ENCODE data around the gene GPR146.

DNA sequence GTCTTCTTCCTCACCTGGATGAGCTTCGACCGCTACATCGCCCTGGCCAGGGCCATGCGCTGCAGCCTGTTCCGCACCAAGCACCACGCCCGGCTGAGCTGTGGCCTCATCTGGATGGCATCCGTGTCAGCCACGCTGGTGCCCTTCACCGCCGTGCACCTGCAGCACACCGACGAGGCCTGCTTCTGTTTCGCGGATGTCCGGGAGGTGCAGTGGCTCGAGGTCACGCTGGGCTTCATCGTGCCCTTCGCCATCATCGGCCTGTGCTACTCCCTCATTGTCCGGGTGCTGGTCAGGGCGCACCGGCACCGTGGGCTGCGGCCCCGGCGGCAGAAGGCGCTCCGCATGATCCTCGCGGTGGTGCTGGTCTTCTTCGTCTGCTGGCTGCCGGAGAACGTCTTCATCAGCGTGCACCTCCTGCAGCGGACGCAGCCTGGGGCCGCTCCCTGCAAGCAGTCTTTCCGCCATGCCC is 47.9 kb downstream of the GPR146 start:
- TF ChIP-seq FOXP2 (optimal IDR thresholded peaks at IDR 0.05; ENCODE audit: borderline replicate concordance, extremely low read depth, extremely low read length, insufficient read depth) (no peak), POLR2AphosphoS5 (IDR thresholded peaks at IDR 0.05; ENCODE audit: low read depth, low read length) (no peak), SIN3A (IDR thresholded peaks at IDR 0.05; ENCODE audit: borderline replicate concordance, insufficient read depth, low read length) (no peak)
- TF ChIP-seq, protein P1, sequence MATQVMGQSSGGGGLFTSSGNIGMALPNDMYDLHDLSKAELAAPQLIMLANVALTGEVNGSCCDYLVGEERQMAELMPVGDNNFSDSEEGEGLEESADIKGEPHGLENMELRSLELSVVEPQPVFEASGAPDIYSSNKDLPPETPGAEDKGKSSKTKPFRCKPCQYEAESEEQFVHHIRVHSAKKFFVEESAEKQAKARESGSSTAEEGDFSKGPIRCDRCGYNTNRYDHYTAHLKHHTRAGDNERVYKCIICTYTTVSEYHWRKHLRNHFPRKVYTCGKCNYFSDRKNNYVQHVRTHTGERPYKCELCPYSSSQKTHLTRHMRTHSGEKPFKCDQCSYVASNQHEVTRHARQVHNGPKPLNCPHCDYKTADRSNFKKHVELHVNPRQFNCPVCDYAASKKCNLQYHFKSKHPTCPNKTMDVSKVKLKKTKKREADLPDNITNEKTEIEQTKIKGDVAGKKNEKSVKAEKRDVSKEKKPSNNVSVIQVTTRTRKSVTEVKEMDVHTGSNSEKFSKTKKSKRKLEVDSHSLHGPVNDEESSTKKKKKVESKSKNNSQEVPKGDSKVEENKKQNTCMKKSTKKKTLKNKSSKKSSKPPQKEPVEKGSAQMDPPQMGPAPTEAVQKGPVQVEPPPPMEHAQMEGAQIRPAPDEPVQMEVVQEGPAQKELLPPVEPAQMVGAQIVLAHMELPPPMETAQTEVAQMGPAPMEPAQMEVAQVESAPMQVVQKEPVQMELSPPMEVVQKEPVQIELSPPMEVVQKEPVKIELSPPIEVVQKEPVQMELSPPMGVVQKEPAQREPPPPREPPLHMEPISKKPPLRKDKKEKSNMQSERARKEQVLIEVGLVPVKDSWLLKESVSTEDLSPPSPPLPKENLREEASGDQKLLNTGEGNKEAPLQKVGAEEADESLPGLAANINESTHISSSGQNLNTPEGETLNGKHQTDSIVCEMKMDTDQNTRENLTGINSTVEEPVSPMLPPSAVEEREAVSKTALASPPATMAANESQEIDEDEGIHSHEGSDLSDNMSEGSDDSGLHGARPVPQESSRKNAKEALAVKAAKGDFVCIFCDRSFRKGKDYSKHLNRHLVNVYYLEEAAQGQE (IDR thresholded peaks at IDR 0.05; ENCODE audit: insufficient read depth in 1 of 2, low read depth in 2 of 2, low read length in 2 of 2), result no peak

Data from PFSK-1 (cell line).